IMR-90 (cell line): Measurements from ENCODE around the gene PALM3. TPM values are rescaled to one million over a fixed set of nuclear protein-coding genes. Genes with fewer than 3 reads are reported as not detected.

Experiments
- ATAC-seq: fragments of 200-7000 bp; cut with Tn5 transposase; 2 replicates; pipeline ENCODE4 v1.9.1; 2020; ENCODE audit warnings: low read depth, mild to moderate bottlenecking, moderate library complexity
- BruUV-seq: library from RNA; stranded (reverse); fragments of 400-500 nt; replicated peaks from 2 replicates; lab custom pipeline; 2021; lab: Mats Ljungman, UMichigan
- CTCF ChIA-PET: fragments of 300-600 bp; formaldehyde crosslinking; extraction: SDS; loops from one replicate; lab custom pipeline; 2021; ENCODE audit warnings: antibody characterized with exemption; lab: Yijun Ruan, JAX
- POLR2A ChIA-PET: fragments of 300-600 bp; sonication (Branson Sonifier 250); formaldehyde crosslinking; loops from one replicate; lab custom pipeline; 2022; ENCODE audit warnings: antibody characterized with exemption; ENCODE audit not compliant: unreplicated experiment; lab: Charles Lee
- DNase-seq: peaks from one replicate; pipeline ENCODE4 v3.0.0; 2013
- H2AFZ ChIP-seq: replicated peaks from 2 replicates; pipeline ENCODE3; 2013; ENCODE audit warnings: low read length, mild to moderate bottlenecking; ENCODE audit not compliant: poor library complexity
- H2AK5ac ChIP-seq: 2 replicates; pipeline ENCODE4 v1.6.1; 2013; ENCODE audit warnings: low read depth, low read length, inconsistent platforms
- H2AK9ac ChIP-seq: replicated peaks from 2 replicates; pipeline ENCODE3; 2013; ENCODE audit warnings: mild to moderate bottlenecking, low read depth, low read length, moderate library complexity; ENCODE audit not compliant: poor library complexity
- H2BK120ac ChIP-seq: 2 replicates; pipeline ENCODE4 v1.6.1; 2013; ENCODE audit warnings: low read depth, low read length, inconsistent platforms
- H2BK15ac ChIP-seq: 3 replicates; pipeline ENCODE4 v1.6.1; 2013; ENCODE audit warnings: low read depth, low read length, inconsistent platforms
- H2BK20ac ChIP-seq: 2 replicates; pipeline ENCODE4 v1.6.1; 2013; ENCODE audit warnings: low read depth, mild to moderate bottlenecking, inconsistent platforms, low read length, moderate library complexity
- H2BK5ac ChIP-seq: 2 replicates; pipeline ENCODE4 v1.6.1; 2013; ENCODE audit warnings: mild to moderate bottlenecking, low read depth, low read length, inconsistent platforms; ENCODE audit not compliant: poor library complexity, severe bottlenecking
- H3K14ac ChIP-seq: replicated peaks from 2 replicates; pipeline ENCODE4 v1.6.1; 2013; ENCODE audit warnings: low read depth, low read length, inconsistent platforms
- H3K18ac ChIP-seq: 2 replicates; pipeline ENCODE4 v1.6.1; 2013; ENCODE audit warnings: low read depth, low read length, control low read depth
- H3K23ac ChIP-seq: 2 replicates; pipeline ENCODE4 v1.6.1; 2013; ENCODE audit warnings: low read depth, low read length, inconsistent platforms
- H3K27ac ChIP-seq: 2 replicates; pipeline ENCODE4 v1.5.1; 2013; ENCODE audit warnings: mild to moderate bottlenecking, control low read depth, low read length; ENCODE audit not compliant: insufficient read depth
- H3K27me3 ChIP-seq: 2 replicates; pipeline ENCODE4 v1.6.1; 2013; ENCODE audit warnings: low read length; ENCODE audit not compliant: control insufficient read depth, insufficient read depth
- H3K36me3 ChIP-seq: 2 replicates; pipeline ENCODE4 v1.6.1; 2013; ENCODE audit warnings: low read length, mixed read lengths; ENCODE audit not compliant: control insufficient read depth, insufficient read depth
- H3K4ac ChIP-seq: 2 replicates; pipeline ENCODE4 v1.6.1; 2013; ENCODE audit warnings: low read depth, low read length, inconsistent platforms
- H3K4me1 ChIP-seq: 2 replicates; pipeline ENCODE4 v1.6.1; 2013; ENCODE audit warnings: low read length, mixed read lengths; ENCODE audit not compliant: control insufficient read depth, insufficient read depth
- H3K4me2 ChIP-seq: 2 replicates; pipeline ENCODE4 v1.6.1; 2013; ENCODE audit warnings: low read depth, mild to moderate bottlenecking, control low read depth, low read length, moderate library complexity
- H3K4me3 ChIP-seq: 2 replicates; pipeline ENCODE4 v1.5.1; 2013; ENCODE audit warnings: low read depth, mild to moderate bottlenecking, control low read depth, low read length, moderate library complexity; ENCODE audit not compliant: insufficient read depth
- H3K56ac ChIP-seq: 2 replicates; pipeline ENCODE4 v1.6.1; 2013; ENCODE audit warnings: low read length, inconsistent platforms; ENCODE audit not compliant: insufficient read depth; ENCODE audit errors: extremely low read depth
- H3K79me1 ChIP-seq, 2 experiments: 2 replicates each; pipeline ENCODE4 v1.6.1; 2013; ENCODE audit warnings: low read length in 2 of 2, inconsistent platforms in 1 of 2, low read depth in 1 of 2
- H3K9ac ChIP-seq: 2 replicates; pipeline ENCODE4 v1.6.1; 2013; ENCODE audit warnings: low read depth, low read length, control low read depth
- H3K9me1 ChIP-seq: 2 replicates; pipeline ENCODE4 v1.6.1; 2013; ENCODE audit warnings: low read length, inconsistent platforms; ENCODE audit not compliant: insufficient read depth
- H3K9me3 ChIP-seq: 2 replicates; pipeline ENCODE4 v1.6.1; 2013; ENCODE audit warnings: low read length; ENCODE audit not compliant: control insufficient read depth, insufficient read depth
- H4K20me1 ChIP-seq: 2 replicates; pipeline ENCODE4 v1.6.1; 2013; ENCODE audit warnings: low read length, inconsistent platforms; ENCODE audit not compliant: insufficient read depth
- H4K5ac ChIP-seq: 2 replicates; pipeline ENCODE4 v1.6.1; 2013; ENCODE audit warnings: mild to moderate bottlenecking, low read depth, low read length, control low read depth
- H4K8ac ChIP-seq, 2 experiments: 2 replicates each; pipeline ENCODE4 v1.6.1; 2013; ENCODE audit warnings: low read depth in 2 of 2, low read length in 2 of 2, control low read depth in 1 of 2, inconsistent platforms in 1 of 2
- H4K91ac ChIP-seq: 2 replicates; pipeline ENCODE4 v1.6.1; 2013; ENCODE audit warnings: low read depth, low read length, inconsistent platforms; ENCODE audit not compliant: insufficient read depth
- BHLHE40 ChIP-seq: fragments of 150-350 bp; IDR thresholded peaks from 2 replicates; pipeline ENCODE4 v1.6.1; 2016; ENCODE audit warnings: mild to moderate bottlenecking, low read depth, low read length
- CEBPB ChIP-seq: IDR thresholded peaks from 2 replicates; pipeline ENCODE4 v1.6.1; 2012; ENCODE audit warnings: low read depth, low read length, improper control_type of control experiment
- CHD1 ChIP-seq: IDR thresholded peaks from 2 replicates; pipeline ENCODE4 v1.6.1; 2012; ENCODE audit warnings: low read depth, low read length, improper control_type of control experiment
- FOS ChIP-seq: fragments of 150-350 bp; IDR thresholded peaks from 2 replicates; pipeline ENCODE4 v1.6.1; 2016; ENCODE audit warnings: low read depth, low read length
- MAFK ChIP-seq: IDR thresholded peaks from 2 replicates; pipeline ENCODE4 v1.6.1; 2012; ENCODE audit warnings: low read depth, low read length, improper control_type of control experiment
- MAZ ChIP-seq: IDR thresholded peaks from 2 replicates; pipeline ENCODE4 v1.6.1; 2012; ENCODE audit warnings: low read depth, mild to moderate bottlenecking, low read length, improper control_type of control experiment, moderate library complexity, borderline replicate concordance
- NFE2L2 ChIP-seq: fragments of 150-350 bp; IDR thresholded peaks from 2 replicates; pipeline ENCODE4 v1.6.1; 2016; ENCODE audit warnings: low read depth, mild to moderate bottlenecking, low read length
- POLR2A ChIP-seq: IDR thresholded peaks from 2 replicates; pipeline ENCODE4 v1.6.1; 2012; ENCODE audit warnings: mild to moderate bottlenecking, low read depth, low read length
- RAD21 ChIP-seq: IDR thresholded peaks from 2 replicates; pipeline ENCODE4 v1.6.1; 2012; ENCODE audit warnings: low read length, improper control_type of control experiment
- RFX5 ChIP-seq: IDR thresholded peaks from 2 replicates; pipeline ENCODE4 v1.8.0; 2012; ENCODE audit warnings: low read depth, mild to moderate bottlenecking, low read length, moderate library complexity
- SMC3 ChIP-seq: fragments of 150-350 bp; IDR thresholded peaks from 2 replicates; pipeline ENCODE4 v1.6.1; 2016; ENCODE audit warnings: low read depth, mild to moderate bottlenecking, antibody characterized with exemption, low read length, moderate library complexity
- WGBS, 2 experiments: methylation state at CpG; one replicate each; pipeline versions ENCODE4 v1.1.5 to v1.1.7; 2013; ENCODE audit warnings: missing lambda C conversion rate in 2 of 2; ENCODE audit not compliant: insufficient read length in 1 of 2; ENCODE audit errors: extremely low coverage in 2 of 2; 5-methylcytosine and 5-hydroxymethylcytosine counted together
- dilution Hi-C: fragments of 300-500 bp; cut with HindIII; formaldehyde crosslinking; loops from one replicate; pipeline ENCODE4 v1.14.3; 2018; ENCODE audit warnings: low sequenced_read_pairs; ENCODE audit not compliant: unreplicated experiment
- in situ Hi-C: fragments of 300-500 bp; cut with MboI; formaldehyde crosslinking; loops from 3 replicates; pipeline ENCODE4 v1.14.3; 2019; ENCODE audit warnings: low sequenced_read_pairs, inconsistent platforms, mixed read lengths
- intact Hi-C: fragments of 100-400 bp; cut with micrococcal nuclease; formaldehyde crosslinking; loops from 2 replicates; pipeline ENCODE4 v1.10.0; 2022
- polyA plus RNA-seq, 3 experiments: library from polyadenylated mRNA; depleted of rRNA; stranded (reverse); fragments of >200 nt; gene quantifications; 2 replicates each; pipeline ENCODE4 v1.2.3, GENCODE V29; 2012; ENCODE audit warnings: low replicate concordance in 1 of 3
- total RNA-seq: library from RNA; depleted of rRNA; stranded (reverse); fragments of >200 nt; gene quantifications from 2 replicates; pipeline ENCODE4 v1.2.3, GENCODE V29; 2012
- TF ChIP-seq, protein P1 (sequence below): fragments of 150-350 bp; IDR thresholded peaks from 2 replicates; pipeline ENCODE4 v1.6.1; 2017; ENCODE audit warnings: mild to moderate bottlenecking, antibody characterized with exemption, low read length, low read depth
- TF ChIP-seq, protein P2 (sequence below): conservative IDR thresholded peaks from 2 replicates; pipeline ENCODE4 v1.5.1; 2012; ENCODE audit warnings: mild to moderate bottlenecking, low read depth, low read length, improper control_type of control experiment
- TF ChIP-seq, protein P3 (sequence below): fragments of 150-350 bp; IDR thresholded peaks from 2 replicates; pipeline ENCODE4 v1.6.1; 2016; ENCODE audit warnings: low read depth, mild to moderate bottlenecking, low read length, moderate library complexity, borderline replicate concordance

PALM3 gene
- total and polyA plus RNA-seq, 2 of the 4 experiments (the other 2 are of a cell fraction): 0.18 to 0.84 TPM

DNA sequence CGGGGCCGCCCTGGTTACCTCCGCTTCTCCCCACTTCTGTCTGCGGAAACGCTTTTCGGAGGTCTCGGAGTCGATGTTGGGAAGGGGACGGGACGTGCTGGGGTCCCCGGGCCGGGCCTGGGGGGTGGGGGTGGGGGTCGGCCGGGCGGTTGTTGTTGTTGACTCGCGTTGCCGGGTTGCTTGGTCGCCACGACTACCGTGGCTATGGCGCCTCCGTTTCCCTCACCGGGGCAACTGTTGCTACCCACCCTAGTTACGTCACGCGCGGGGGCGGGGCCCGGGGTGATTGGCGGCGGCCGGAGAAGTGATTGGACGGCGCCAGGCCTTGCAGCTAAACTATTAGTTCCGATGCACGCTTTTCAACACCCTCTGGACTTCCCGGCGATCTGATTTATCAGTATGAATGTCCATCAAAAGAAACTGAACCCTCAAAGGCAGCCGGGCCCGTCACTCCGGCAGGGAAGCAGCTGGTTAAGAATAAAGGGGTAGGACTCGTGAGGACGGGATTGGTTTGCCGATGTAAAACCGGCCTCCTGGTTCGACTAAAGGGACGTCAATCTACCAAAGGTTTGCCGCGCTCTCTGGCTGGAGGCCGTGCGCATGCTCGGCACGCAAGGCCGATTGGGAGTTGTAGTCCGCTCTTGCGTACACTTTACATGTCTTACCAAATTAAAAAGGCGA, 55.7 kb downstream of the PALM3 start, which contains the start of gene RFX1:
Gene RFX1 (minus strand): TSS at position 236 of the 681 bp plus-strand sequence. CDS start 12,477 bp downstream, outside the sequence.
- in situ Hi-C loops: no loop called here
- TF ChIP-seq CEBPB: peak; percentile 59
- peak; percentile 97 for TF ChIP-seq FOS
- TF ChIP-seq RFX5: no peak
- peak; percentile 92; the same call in 1 of the 2 replicates for TF ChIP-seq MAZ
- TF ChIP-seq, protein P1, sequence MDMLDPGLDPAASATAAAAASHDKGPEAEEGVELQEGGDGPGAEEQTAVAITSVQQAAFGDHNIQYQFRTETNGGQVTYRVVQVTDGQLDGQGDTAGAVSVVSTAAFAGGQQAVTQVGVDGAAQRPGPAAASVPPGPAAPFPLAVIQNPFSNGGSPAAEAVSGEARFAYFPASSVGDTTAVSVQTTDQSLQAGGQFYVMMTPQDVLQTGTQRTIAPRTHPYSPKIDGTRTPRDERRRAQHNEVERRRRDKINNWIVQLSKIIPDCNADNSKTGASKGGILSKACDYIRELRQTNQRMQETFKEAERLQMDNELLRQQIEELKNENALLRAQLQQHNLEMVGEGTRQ: peak; percentile 58; the same call in 1 of the 2 replicates
- TF ChIP-seq POLR2A: peak; percentile 52
- TF ChIP-seq, protein P2, sequence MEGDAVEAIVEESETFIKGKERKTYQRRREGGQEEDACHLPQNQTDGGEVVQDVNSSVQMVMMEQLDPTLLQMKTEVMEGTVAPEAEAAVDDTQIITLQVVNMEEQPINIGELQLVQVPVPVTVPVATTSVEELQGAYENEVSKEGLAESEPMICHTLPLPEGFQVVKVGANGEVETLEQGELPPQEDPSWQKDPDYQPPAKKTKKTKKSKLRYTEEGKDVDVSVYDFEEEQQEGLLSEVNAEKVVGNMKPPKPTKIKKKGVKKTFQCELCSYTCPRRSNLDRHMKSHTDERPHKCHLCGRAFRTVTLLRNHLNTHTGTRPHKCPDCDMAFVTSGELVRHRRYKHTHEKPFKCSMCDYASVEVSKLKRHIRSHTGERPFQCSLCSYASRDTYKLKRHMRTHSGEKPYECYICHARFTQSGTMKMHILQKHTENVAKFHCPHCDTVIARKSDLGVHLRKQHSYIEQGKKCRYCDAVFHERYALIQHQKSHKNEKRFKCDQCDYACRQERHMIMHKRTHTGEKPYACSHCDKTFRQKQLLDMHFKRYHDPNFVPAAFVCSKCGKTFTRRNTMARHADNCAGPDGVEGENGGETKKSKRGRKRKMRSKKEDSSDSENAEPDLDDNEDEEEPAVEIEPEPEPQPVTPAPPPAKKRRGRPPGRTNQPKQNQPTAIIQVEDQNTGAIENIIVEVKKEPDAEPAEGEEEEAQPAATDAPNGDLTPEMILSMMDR: no peak
- TF ChIP-seq BHLHE40: peak; percentile 59; the same call in 1 of the 2 replicates
- no peak for TF ChIP-seq CHD1
- TF ChIP-seq, protein P3, sequence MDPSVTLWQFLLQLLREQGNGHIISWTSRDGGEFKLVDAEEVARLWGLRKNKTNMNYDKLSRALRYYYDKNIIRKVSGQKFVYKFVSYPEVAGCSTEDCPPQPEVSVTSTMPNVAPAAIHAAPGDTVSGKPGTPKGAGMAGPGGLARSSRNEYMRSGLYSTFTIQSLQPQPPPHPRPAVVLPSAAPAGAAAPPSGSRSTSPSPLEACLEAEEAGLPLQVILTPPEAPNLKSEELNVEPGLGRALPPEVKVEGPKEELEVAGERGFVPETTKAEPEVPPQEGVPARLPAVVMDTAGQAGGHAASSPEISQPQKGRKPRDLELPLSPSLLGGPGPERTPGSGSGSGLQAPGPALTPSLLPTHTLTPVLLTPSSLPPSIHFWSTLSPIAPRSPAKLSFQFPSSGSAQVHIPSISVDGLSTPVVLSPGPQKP: no peak
- TF ChIP-seq NFE2L2: no peak
- no peak for TF ChIP-seq SMC3
- no peak for TF ChIP-seq RAD21
- no peak for TF ChIP-seq MAFK

More for the DNA sequence above, 55.7 kb downstream of the PALM3 start, which contains the start of gene RFX1:
- peaks cover 4% of the 10 kb centered on the region; the same call in 1 of the 2 replicates for H3K4me1 ChIP-seq
- intact Hi-C loops (no loop called here), dilution Hi-C loops (no loop called here)
- H3K79me1 ChIP-seq: peaks cover 3 to 25% of the 10 kb centered on the region in 2 experiments
- DNase-seq (peak; percentile 100), ATAC-seq (peak; percentile 89)
- H3K27me3 ChIP-seq: no peaks in the 10 kb centered on the region
- peak within 1 kb of the TSS; percentile 98 for H2AFZ ChIP-seq
- peak within 1 kb of the TSS; percentile 74 for H3K27ac ChIP-seq
- peak within 1 kb of the TSS; percentile 91 for H2AK5ac ChIP-seq
- peak within 1 kb of the TSS; percentile 54; the same call in 1 of the 2 replicates for H3K18ac ChIP-seq
- POLR2A ChIA-PET: interaction anchor here (0.5 to 0.7 kb wide), 2 partner anchors 13 to 20 kb away, joined by 4 to 5 read pairs; no protein-coding TSS in a partner anchor
- H3K36me3 ChIP-seq: no peaks in the 10 kb centered on the region
- peaks cover 5% of the 10 kb centered on the region; the same call in 1 of the 2 replicates for H3K9me1 ChIP-seq
- CTCF ChIA-PET: no interaction called here
- peak within 1 kb of the TSS; percentile 62 to 97 for H4K8ac ChIP-seq
- peak within 1 kb of the TSS; percentile 51 for H4K5ac ChIP-seq
- no TSS peak for BruUV-seq
- peak within 1 kb of the TSS; percentile 49 for H3K4me2 ChIP-seq
- peak within 1 kb of the TSS; percentile 83 for H3K23ac ChIP-seq
- peak within 1 kb of the TSS; percentile 81 for H2BK5ac ChIP-seq
- H2AK9ac ChIP-seq: peak within 1 kb of the TSS; percentile 95
- peak within 1 kb of the TSS; percentile 61; the same call in 1 of the 3 replicates for H2BK15ac ChIP-seq
- peak within 1 kb of the TSS; percentile 75 for H2BK120ac ChIP-seq
- peak within 1 kb of the TSS; percentile 51 for H3K9ac ChIP-seq
- 0% methylated on average over 7 of the region's 58 CpGs; no CpG with 5 or more reads in 1 of the 2 experiments for WGBS, 2 experiments
- H3K56ac ChIP-seq: 0 out of 2 replicates have a peak within 1 kb of the TSS, but pooled peaks have one; percentile 54
- H3K14ac ChIP-seq: peak within 1 kb of the TSS; percentile 84
- peaks cover 9% of the 10 kb centered on the region for H4K20me1 ChIP-seq
- peak within 1 kb of the TSS; percentile 34; the same call in 1 of the 2 replicates for H2BK20ac ChIP-seq
- H4K91ac ChIP-seq: peak within 1 kb of the TSS; percentile 78
- peak within 1 kb of the TSS; percentile 90 for H3K4ac ChIP-seq
- H3K4me3 ChIP-seq: peak within 1 kb of the TSS; percentile 54
- no peaks in the 10 kb centered on the region for H3K9me3 ChIP-seq
